Measurements from ENCODE around the gene KCNK1. TPM values are rescaled to one million over a fixed set of nuclear protein-coding genes. Genes with fewer than 3 reads are reported as not detected.

Gene KCNK1
- total and polyA plus RNA-seq, 2 of the 4 experiments (the other 2 are of a cell fraction), result 0.90 to 1.6 TPM

GRCh38 chr1:233695901-233696300 is 82.0 kb downstream of the KCNK1 start:
- Histone ChIP-seq H2BK120ac (ENCODE audit: low read depth, low read length) (no peak overlapping the region), H3K9me3 (ENCODE audit: control insufficient read depth, insufficient read depth, low read length) (peaks cover 4% of the 10 kb centered on the region; the same call in 1 of the 2 replicates), H3K36me3 (ENCODE audit: control insufficient read depth, insufficient read depth, low read length) (no peaks in the 10 kb centered on the region), H3K79me1 (ENCODE audit: low read depth in 1 of 2, low read length in 2 of 2) (no peaks in the 10 kb centered on the region), H3K4me3 (ENCODE audit: insufficient read depth, low read depth, low read length) (no peak overlapping the region), H3K56ac (ENCODE audit: extremely low read depth, insufficient read depth, low read length) (no peak overlapping the region), H3K9ac (ENCODE audit: low read depth, low read length) (no peak overlapping the region), H3K9me1 (ENCODE audit: insufficient read depth, low read length) (no peaks in the 10 kb centered on the region), H3K27ac (ENCODE audit: insufficient read depth, low read length) (no peak overlapping the region), H4K5ac (ENCODE audit: low read depth, low read length) (no peak overlapping the region), H3K4me2 (ENCODE audit: low read depth, low read length) (no peak overlapping the region), H3K4me1 (ENCODE audit: control insufficient read depth, insufficient read depth, low read length) (no peaks in the 10 kb centered on the region), H2BK15ac (ENCODE audit: low read depth, low read length) (no peak overlapping the region), H2BK20ac (ENCODE audit: low read depth, low read length) (no peak overlapping the region), H2AK5ac (ENCODE audit: low read depth, low read length) (no peak overlapping the region), H4K20me1 (ENCODE audit: insufficient read depth, low read length) (no peaks in the 10 kb centered on the region), H3K4ac (ENCODE audit: low read depth, low read length) (no peak overlapping the region), H2AK9ac (replicated peaks; ENCODE audit: low read depth, low read length, poor library complexity) (no peak overlapping the region), H4K91ac (ENCODE audit: insufficient read depth, low read depth, low read length) (no peak overlapping the region), H3K23ac (ENCODE audit: low read depth, low read length) (no peak overlapping the region), H3K18ac (ENCODE audit: low read depth, low read length) (no peak overlapping the region), H3K27me3 (ENCODE audit: control insufficient read depth, insufficient read depth, low read length) (no peaks in the 10 kb centered on the region), H2BK5ac (ENCODE audit: low read depth, low read length, poor library complexity, severe bottlenecking) (no peak overlapping the region), H3K14ac (replicated peaks; ENCODE audit: low read depth, low read length) (no peak overlapping the region), H4K8ac (ENCODE audit: low read depth in 2 of 2, low read length in 2 of 2) (no peak overlapping the region), H2AFZ (replicated peaks; ENCODE audit: low read length, poor library complexity) (no peak overlapping the region)
- dilution Hi-C loops (cut with HindIII; ENCODE audit: low sequenced_read_pairs, unreplicated experiment), result no loop called here
- in situ Hi-C loops (cut with MboI; ENCODE audit: low sequenced_read_pairs), result no loop called here
- POLR2A ChIA-PET (ENCODE audit: unreplicated experiment), result no interaction called here
- DNase-seq (no peak), ATAC-seq (ENCODE audit: low read depth) (no peak)
- TF ChIP-seq MAFK (IDR thresholded peaks at IDR 0.05; ENCODE audit: low read depth, low read length) (no peak), POLR2A (IDR thresholded peaks at IDR 0.05; ENCODE audit: low read depth, low read length) (no peak), USF2 (IDR thresholded peaks at IDR 0.05; ENCODE audit: low read depth, low read length) (no peak), CEBPB (IDR thresholded peaks at IDR 0.05; ENCODE audit: low read depth, low read length) (no peak)
- intact Hi-C loops (cut with micrococcal nuclease), result no loop called here
- no TSS peak for BruUV-seq (replicated peaks)
- CTCF ChIA-PET, result no interaction called here

Measured in IMR-90 (cell line).